Measurements from ENCODE around the gene MACF1. TPM values are rescaled to one million over a fixed set of nuclear protein-coding genes. Genes with fewer than 3 reads are reported as not detected.

MACF1 gene
- total RNA-seq, 2 donors from 2014 or later = 273 to 278 TPM

- Histone ChIP-seq H3K27me3 (no peaks in the 10 kb centered on the region), H3K36me3 (peaks cover 88% of the 10 kb centered on the region), H3K9me3 (no peaks in the 10 kb centered on the region), H3K4me3 (no peak overlapping the region), H3K27ac (peak overlapping the region in 1 of 2 donors; percentile 79), H3K4me1 (peaks cover 0 to 11% of the 10 kb centered on the region in 2 donors)
- no peak for TF ChIP-seq CTCF (IDR thresholded peaks at IDR 0.05)
- no peak for DNase-seq (ENCODE audit: low spot score)
Observed at GRCh38 chr1:39384305-39384704, 179.8 kb downstream of the MACF1 start.

- Histone ChIP-seq H3K4me3 (no peak overlapping the region), H3K9me3 (no peaks in the 10 kb centered on the region), H3K27ac (peak overlapping the region; percentile 23 to 79), H3K36me3 (peaks cover 82% of the 10 kb centered on the region), H3K4me1 (peaks cover 0 to 22% of the 10 kb centered on the region in 2 donors), H3K27me3 (no peaks in the 10 kb centered on the region)
- no peak for DNase-seq (ENCODE audit: low spot score)
- no peak for TF ChIP-seq CTCF (IDR thresholded peaks at IDR 0.05)
Observed at GRCh38 chr1:39385067-39385988, 180.8 kb downstream of the MACF1 start.

- Histone ChIP-seq H3K4me1 (peaks cover 0 to 38% of the 10 kb centered on the region in 2 donors), H3K4me3 (no peak overlapping the region), H3K36me3 (peaks cover 65% of the 10 kb centered on the region), H3K27me3 (no peaks in the 10 kb centered on the region), H3K9me3 (no peaks in the 10 kb centered on the region), H3K27ac (peak overlapping the region in 1 of 2 donors; percentile 79)
- no peak for TF ChIP-seq CTCF (IDR thresholded peaks at IDR 0.05)
- no peak for DNase-seq (ENCODE audit: low spot score)
Observed at GRCh38 chr1:39386997-39387396, 182.5 kb downstream of the MACF1 start.

GRCh38 chr1:39387452-39387851, 183.0 kb downstream of the MACF1 start:
- Histone ChIP-seq H3K9me3 (no peaks in the 10 kb centered on the region), H3K27ac (peak overlapping the region in 1 of 2 donors; percentile 79), H3K4me3 (no peak overlapping the region), H3K36me3 (peaks cover 61% of the 10 kb centered on the region), H3K27me3 (no peaks in the 10 kb centered on the region), H3K4me1 (peaks cover 0 to 43% of the 10 kb centered on the region in 2 donors)
- TF ChIP-seq CTCF (IDR thresholded peaks at IDR 0.05) = no peak
- DNase-seq (ENCODE audit: low spot score) = no peak

- no peak overlapping the region for H3K4me3 ChIP-seq
- H3K4me1 ChIP-seq = peaks cover 0 to 82% of the 10 kb centered on the region in 2 donors
- no peak for TF ChIP-seq CTCF (IDR thresholded peaks at IDR 0.05)
- H3K27ac ChIP-seq = peak overlapping the region; percentile 78 to 89
- no peaks in the 10 kb centered on the region for H3K9me3 ChIP-seq
- H3K27me3 ChIP-seq = no peaks in the 10 kb centered on the region
- peaks cover 27% of the 10 kb centered on the region for H3K36me3 ChIP-seq
- DNase-seq (ENCODE audit: low spot score) = no peak
Observed at GRCh38 chr1:39391691-39392679, 187.5 kb downstream of the MACF1 start.

Measured in right atrium auricular region (tissue), 2 donors.